ENCODE results near the gene SERPINE2. TPM values are rescaled to one million over a fixed set of nuclear protein-coding genes. Genes with fewer than 3 reads are reported as not detected.

The SERPINE2 gene
- total and polyA plus RNA-seq, 2 experiments from 2014 or later, result 1,864 to 5,355 TPM

- Histone ChIP-seq H3K4me1 (ENCODE audit: insufficient read depth) (peaks cover 16% of the 10 kb centered on the region), H3K9me2 (ENCODE audit: insufficient read depth) (no peaks in the 10 kb centered on the region), H3F3A (ENCODE audit: insufficient read depth) (peaks cover 92% of the 10 kb centered on the region), H3K79me2 (ENCODE audit: insufficient read depth) (peaks cover 12% of the 10 kb centered on the region), H3K9me3 (ENCODE audit: low read depth) (no peaks in the 10 kb centered on the region), H3K27ac (peak overlapping the region; percentile 76), H4K20me1 (ENCODE audit: insufficient read depth) (no peaks in the 10 kb centered on the region), H3K9ac (no peak overlapping the region), H3K4me2 (ENCODE audit: unreplicated experiment) (no peak overlapping the region), H3K36me3 (ENCODE audit: low read depth) (peaks cover 34% of the 10 kb centered on the region), H3K27me3 (replicated peaks; ENCODE audit: insufficient read depth) (no peaks in the 10 kb centered on the region), H3K4me3 (no peak overlapping the region), H2AFZ (no peak overlapping the region)
- 50 to 53% methylated on average over 1 to 3 of the region's 3 CpGs for WGBS, 2 experiments (ENCODE audit: low coverage in 1 of 2, low lambda C conversion rate in 2 of 2, missing lambda C conversion rate in 2 of 2)
- TF ChIP-seq EZH2 (IDR thresholded peaks at IDR 0.05; ENCODE audit: insufficient read depth, poor library complexity, severe bottlenecking) (no peak), EZH2phosphoT487 (IDR thresholded peaks at IDR 0.05; ENCODE audit: insufficient read depth, low read depth) (no peak)
- in situ Hi-C loops (cut with MboI), result no loop called here
- DNase-seq, result peak; percentile 48
These were observed 69.8 kb downstream of the SERPINE2 start for GRCh38 chr2:223969315-223969714.

GRCh38 chr2:223967981-223968380, 71.1 kb downstream of the SERPINE2 start:
- Histone ChIP-seq H3K9me3 (ENCODE audit: low read depth) (no peaks in the 10 kb centered on the region), H3K9me2 (ENCODE audit: insufficient read depth) (no peaks in the 10 kb centered on the region), H2AFZ (no peak overlapping the region), H3F3A (ENCODE audit: insufficient read depth) (peaks cover 85% of the 10 kb centered on the region), H4K20me1 (ENCODE audit: insufficient read depth) (no peaks in the 10 kb centered on the region), H3K79me2 (ENCODE audit: insufficient read depth) (peaks cover 25% of the 10 kb centered on the region), H3K27me3 (replicated peaks; ENCODE audit: insufficient read depth) (no peaks in the 10 kb centered on the region), H3K4me1 (ENCODE audit: insufficient read depth) (peaks cover 16% of the 10 kb centered on the region), H3K4me2 (ENCODE audit: unreplicated experiment) (peak overlapping the region; percentile 11), H3K27ac (peak overlapping the region; percentile 28; the same call in 1 of the 2 replicates), H3K36me3 (ENCODE audit: low read depth) (peaks cover 29% of the 10 kb centered on the region), H3K4me3 (no peak overlapping the region), H3K9ac (0 out of 2 replicates have a peak overlapping the region, but pooled peaks have one; percentile 0)
- in situ Hi-C loops (cut with MboI), result no loop called here
- no peak for TF ChIP-seq EZH2phosphoT487 (IDR thresholded peaks at IDR 0.05; ENCODE audit: insufficient read depth, low read depth)
- TF ChIP-seq EZH2 (IDR thresholded peaks at IDR 0.05; ENCODE audit: insufficient read depth, poor library complexity, severe bottlenecking), result no peak
- WGBS, 2 experiments (ENCODE audit: low coverage in 1 of 2, low lambda C conversion rate in 2 of 2, missing lambda C conversion rate in 2 of 2), result 51 to 54% methylated on average over 2 of the region's 2 CpGs
- peak; percentile 71 for DNase-seq

- Histone ChIP-seq H2AFZ (peak overlapping the region; percentile 46; the same call in 1 of the 2 replicates), H3K9me2 (ENCODE audit: insufficient read depth) (no peaks in the 10 kb centered on the region), H3K4me3 (peak overlapping the region; percentile 93), H3K4me2 (ENCODE audit: unreplicated experiment) (peak overlapping the region; percentile 96), H3K9ac (peak overlapping the region; percentile 91; the same call in 1 of the 2 replicates), H3K36me3 (ENCODE audit: low read depth) (peaks cover 24% of the 10 kb centered on the region), H3K79me2 (ENCODE audit: insufficient read depth) (peaks cover 74% of the 10 kb centered on the region), H3K4me1 (ENCODE audit: insufficient read depth) (peaks cover 39% of the 10 kb centered on the region), H3K27ac (peak overlapping the region; percentile 36; the same call in 1 of the 2 replicates), H3K9me3 (ENCODE audit: low read depth) (no peaks in the 10 kb centered on the region), H3K27me3 (replicated peaks; ENCODE audit: insufficient read depth) (no peaks in the 10 kb centered on the region), H4K20me1 (ENCODE audit: insufficient read depth) (no peaks in the 10 kb centered on the region), H3F3A (ENCODE audit: insufficient read depth) (peaks cover 25% of the 10 kb centered on the region)
- no peak for TF ChIP-seq EZH2 (IDR thresholded peaks at IDR 0.05; ENCODE audit: insufficient read depth, poor library complexity, severe bottlenecking)
- TF ChIP-seq EZH2phosphoT487 (IDR thresholded peaks at IDR 0.05; ENCODE audit: insufficient read depth, low read depth), result no peak
- WGBS, 2 experiments (ENCODE audit: low coverage in 1 of 2, low lambda C conversion rate in 2 of 2, missing lambda C conversion rate in 2 of 2), result 37% methylated on average over 5 of the region's 5 CpGs
- in situ Hi-C loops (cut with MboI), result no loop called here
- DNase-seq, result peak; percentile 75
These were observed 79.4 kb downstream of the SERPINE2 start for GRCh38 chr2:223959688-223960087.

GRCh38 chr2:223957092-223957851, 81.8 kb downstream of the SERPINE2 start, which contains the start of gene MRPL44:
TSS of gene MRPL44 (plus strand) at chr2:223957463. CDS start at chr2:223957473, 10 bp downstream.
- H3K4me3 ChIP-seq, result peak within 1 kb of the TSS; percentile 93
- 0 out of 2 replicates have a peak, but pooled peaks cover 14% of the 10 kb centered on the region for H3K36me3 ChIP-seq (ENCODE audit: low read depth)
- peaks cover 39% of the 10 kb centered on the region for H3K4me1 ChIP-seq (ENCODE audit: insufficient read depth)
- no peaks in the 10 kb centered on the region for H3K9me3 ChIP-seq (ENCODE audit: low read depth)
- WGBS, 2 experiments (ENCODE audit: low coverage in 1 of 2, low lambda C conversion rate in 2 of 2, missing lambda C conversion rate in 2 of 2), result 0 to 1% methylated on average over 61 to 65 of the region's 65 CpGs
- no peaks in the 10 kb centered on the region for H3K9me2 ChIP-seq (ENCODE audit: insufficient read depth)
- DNase-seq, result peak; percentile 99
- H4K20me1 ChIP-seq (ENCODE audit: insufficient read depth), result no peaks in the 10 kb centered on the region
- TF ChIP-seq EZH2phosphoT487 (IDR thresholded peaks at IDR 0.05; ENCODE audit: insufficient read depth, low read depth) (no peak), EZH2 (IDR thresholded peaks at IDR 0.05; ENCODE audit: insufficient read depth, poor library complexity, severe bottlenecking) (no peak)
- peaks cover 14% of the 10 kb centered on the region; the same call in 1 of the 2 replicates for H3F3A ChIP-seq (ENCODE audit: insufficient read depth)
- H3K27ac ChIP-seq, result peak within 1 kb of the TSS; percentile 83
- H3K9ac ChIP-seq, result peak within 1 kb of the TSS; percentile 91
- H2AFZ ChIP-seq, result peak within 1 kb of the TSS; percentile 89
- peak within 1 kb of the TSS; percentile 96 for H3K4me2 ChIP-seq (ENCODE audit: unreplicated experiment)
- in situ Hi-C loops (cut with MboI), result no loop called here
- no peaks in the 10 kb centered on the region for H3K27me3 ChIP-seq (replicated peaks; ENCODE audit: insufficient read depth)
- peaks cover 50% of the 10 kb centered on the region for H3K79me2 ChIP-seq (ENCODE audit: insufficient read depth)

All from GM23248 (cell line).